CD4-positive, alpha-beta T cell treated with Interleukin-15 for 1 hour (primary cell): ENCODE results near the gene PREB.

Source experiments
- DNase-seq: peaks from one replicate; pipeline ENCODE4 v3.0.0-alpha.2; 2020

Gene PREB

DNA sequence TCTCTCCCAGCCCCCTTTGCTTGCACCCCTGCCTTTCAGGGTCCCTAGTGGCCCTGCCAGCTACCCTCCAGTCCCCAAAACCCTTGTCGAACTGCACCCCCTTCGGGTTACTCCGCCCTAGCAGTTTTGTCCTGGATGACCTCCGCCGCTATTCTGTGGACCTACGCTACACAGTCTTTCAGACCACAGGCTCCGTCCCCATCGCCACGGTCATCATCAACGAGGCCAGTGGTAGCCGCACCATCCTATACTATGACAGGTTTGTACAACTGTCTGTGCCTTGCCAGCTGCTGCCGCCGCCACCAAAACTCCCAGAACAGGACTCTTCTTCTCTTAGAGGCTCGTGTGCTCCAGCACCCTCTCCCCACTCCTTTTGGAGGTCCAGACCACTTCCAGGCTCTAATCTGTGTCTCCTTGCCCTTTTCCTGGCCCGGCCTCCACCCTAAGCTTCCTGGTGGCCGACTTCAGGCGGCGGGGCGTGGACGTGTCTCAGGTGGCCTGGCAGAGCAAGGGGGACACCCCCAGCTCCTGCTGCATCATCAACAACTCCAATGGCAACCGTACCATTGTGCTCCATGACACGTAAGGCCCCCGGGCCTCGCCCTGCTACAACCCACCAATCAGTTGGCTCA lies 40.0 kb downstream of the PREB start:
- no peak for DNase-seq

DNA sequence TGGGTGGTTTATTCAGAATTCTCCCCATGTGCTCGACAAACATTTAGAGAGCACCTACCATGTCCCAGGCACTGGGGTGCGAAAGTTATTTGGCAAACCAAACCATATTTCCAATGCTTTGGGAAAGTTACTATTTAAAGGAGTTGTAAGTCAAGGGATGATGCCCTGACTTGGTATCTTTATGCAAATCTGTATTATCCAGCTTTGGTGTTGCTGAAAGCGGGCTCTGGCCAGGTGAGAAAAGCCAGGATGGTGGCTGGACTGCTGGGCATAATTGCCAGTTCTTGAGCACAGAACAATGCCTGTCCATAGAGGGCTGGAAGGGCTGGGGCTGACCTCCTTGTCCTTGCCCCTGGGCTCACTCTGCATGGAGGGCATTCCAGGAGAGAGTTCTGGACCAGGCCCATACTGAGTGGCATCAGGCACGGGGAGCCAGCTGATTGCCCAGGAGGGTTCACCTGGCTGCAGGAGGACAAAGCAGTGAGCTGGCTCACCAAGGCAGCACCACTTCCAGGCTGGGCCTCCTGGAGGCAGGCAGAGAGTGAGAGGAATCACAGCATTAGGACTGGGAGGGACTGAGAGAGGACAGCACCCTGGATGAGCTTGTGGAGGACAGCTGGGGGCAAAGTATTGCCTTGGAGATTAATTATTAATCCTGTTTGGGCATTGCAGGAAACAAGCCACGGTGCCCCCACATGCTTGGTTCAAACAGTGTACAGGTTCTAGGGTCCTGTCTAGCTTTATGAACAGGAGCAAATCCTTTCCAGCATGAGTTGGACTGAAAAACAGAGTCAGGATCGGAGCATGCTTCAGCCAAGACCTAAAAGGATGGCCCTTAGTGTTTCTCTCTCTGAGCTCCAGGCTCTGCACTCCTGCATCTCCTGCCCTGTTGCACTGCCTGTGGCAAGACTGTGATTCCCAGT lies 40.7 kb downstream of the PREB start:
- no peak for DNase-seq

DNA sequence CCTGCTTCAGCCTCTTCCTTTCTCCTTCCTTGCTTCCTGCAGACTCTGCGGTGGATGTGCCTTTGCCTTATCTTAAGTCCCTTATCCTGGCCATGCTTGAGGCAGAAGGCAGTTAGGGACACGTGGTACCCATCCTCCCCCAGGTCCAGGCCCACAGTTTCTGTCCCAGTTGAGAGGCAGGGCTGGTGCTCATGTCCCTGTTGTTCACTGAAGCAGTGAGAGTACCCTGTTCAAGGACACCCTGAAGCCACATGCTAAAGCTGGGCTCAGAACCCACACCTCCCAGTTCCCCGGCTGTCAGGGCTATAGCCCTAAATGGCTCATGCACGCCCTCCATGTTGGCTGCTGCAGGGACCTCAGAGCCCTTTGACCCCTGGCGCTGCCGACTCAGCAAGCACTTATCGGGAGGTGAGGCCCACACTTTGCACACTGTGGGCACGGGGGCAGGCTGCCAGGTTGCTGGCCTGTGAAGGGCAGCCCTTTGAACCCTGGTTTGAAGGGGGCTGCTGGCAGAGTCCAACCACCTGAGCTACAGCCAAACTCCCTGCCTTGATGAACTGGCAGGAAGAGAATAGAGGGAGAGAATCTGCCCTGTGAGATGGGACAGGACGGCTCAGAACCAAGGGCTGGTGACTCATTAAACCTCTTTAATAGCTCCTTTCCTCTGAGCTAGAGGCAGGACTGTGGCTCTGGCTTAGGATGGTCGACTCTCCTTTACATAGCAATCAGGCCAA lies 41.6 kb downstream of the PREB start:
- DNase-seq: no peak

DNA sequence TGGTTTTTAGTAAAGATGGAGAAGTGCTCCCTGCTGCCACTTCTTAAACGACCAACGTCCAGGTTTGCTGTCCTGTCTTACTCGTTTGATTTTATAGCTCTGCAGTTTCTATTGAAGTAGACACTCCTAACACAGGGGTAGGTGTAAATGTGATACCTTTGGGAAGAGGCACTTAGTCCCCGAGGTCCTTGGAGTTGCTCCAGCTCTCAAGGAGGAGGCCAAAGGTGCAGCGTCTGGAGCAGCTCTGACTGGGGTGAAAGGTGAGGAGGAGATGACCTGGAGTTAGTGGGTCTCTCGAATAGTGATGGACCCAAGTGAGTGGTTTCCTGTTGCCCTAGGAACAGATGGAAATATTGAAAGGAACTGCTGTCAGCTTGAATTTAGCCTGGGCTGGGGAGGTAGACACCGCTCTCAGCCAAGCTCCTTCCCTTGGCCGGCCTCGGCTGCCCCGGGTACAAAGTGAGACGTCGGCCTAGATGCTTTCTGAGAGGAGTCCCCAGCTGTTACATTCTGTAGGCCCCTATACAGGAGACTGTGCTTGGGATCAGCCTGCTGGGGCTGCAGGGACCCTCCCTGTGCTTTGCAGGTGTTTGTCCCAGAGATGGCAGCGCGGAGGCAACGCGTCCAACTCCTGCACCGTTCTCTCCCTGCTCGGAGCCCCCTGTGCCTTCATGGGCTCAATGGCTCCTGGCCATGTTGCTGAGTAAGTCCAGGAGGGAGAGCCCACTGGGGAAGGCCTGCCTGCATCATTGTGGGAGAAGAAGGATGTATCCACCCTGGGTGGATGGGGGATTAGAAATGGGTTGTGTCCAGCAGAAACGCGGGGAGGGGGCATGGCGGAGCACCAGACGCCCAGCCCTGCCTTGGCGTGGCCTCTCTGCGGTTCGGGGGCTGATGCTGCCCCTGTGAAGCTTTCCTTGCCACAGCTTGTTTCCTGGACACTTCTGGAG lies 42.4 kb downstream of the PREB start:
- DNase-seq: no peak

- DNase-seq: no peak
Measured at GRCh38 chr2:27089111-27089954, 45.1 kb downstream of the PREB start.

DNA sequence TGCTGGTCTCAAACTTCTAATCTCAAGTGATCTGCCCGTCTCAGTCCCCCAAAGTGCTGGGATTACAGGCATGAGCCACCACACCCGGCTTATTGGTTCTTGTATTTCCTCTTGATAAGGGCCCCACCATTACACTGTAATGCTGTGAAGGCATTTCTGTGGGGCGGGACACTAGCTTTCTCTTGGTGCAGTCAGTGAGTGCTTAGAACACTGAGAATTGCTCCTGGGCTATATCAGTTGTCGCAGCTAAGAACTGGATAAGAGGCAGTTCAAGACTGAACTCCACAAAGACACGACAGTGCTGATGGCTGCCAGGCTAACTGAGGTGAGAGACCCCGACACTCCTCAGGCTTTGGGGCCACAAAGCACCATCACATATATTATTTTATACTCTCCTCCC lies 45.8 kb downstream of the PREB start:
- DNase-seq: no peak

GRCh38 chr2:27087823-27088410 lies 46.5 kb downstream of the PREB start:
- DNase-seq: no peak

DNA sequence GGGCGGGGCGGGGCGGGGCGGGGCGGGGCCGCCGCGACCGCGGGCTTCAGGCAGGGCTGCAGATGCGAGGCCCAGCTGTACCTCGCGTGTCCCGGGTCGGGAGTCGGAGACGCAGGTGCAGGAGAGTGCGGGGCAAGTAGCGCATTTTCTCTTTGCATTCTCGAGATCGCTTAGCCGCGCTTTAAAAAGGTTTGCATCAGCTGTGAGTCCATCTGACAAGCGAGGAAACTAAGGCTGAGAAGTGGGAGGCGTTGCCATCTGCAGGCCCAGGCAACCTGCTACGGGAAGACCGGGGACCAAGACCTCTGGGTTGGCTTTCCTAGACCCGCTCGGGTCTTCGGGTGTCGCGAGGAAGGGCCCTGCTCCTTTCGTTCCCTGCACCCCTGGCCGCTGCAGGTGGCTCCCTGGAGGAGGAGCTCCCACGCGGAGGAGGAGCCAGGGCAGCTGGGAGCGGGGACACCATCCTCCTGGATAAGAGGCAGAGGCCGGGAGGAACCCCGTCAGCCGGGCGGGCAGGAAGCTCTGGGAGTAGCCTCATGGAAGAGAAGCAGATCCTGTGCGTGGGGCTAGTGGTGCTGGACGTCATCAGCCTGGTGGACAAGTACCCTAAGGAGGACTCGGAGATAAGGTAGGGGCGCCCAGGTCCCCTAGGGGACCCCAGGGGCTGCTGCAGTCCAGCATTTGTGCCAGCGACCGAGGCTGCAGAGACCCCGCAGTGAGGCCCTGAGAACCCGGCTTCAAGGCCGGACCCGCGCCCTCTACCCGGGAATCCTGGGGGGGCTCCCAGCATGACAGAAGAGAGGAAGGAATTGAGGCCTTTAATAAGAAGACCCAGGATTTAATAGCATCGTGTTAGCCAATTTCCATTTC lies 47.5 kb downstream of the PREB start, which contains the start of gene KHK:
KHK (plus strand) TSS at position 49 of the 870 bp plus-strand sequence; CDS start at position 537, 488 bp downstream.
- DNase-seq: no peak

DNA sequence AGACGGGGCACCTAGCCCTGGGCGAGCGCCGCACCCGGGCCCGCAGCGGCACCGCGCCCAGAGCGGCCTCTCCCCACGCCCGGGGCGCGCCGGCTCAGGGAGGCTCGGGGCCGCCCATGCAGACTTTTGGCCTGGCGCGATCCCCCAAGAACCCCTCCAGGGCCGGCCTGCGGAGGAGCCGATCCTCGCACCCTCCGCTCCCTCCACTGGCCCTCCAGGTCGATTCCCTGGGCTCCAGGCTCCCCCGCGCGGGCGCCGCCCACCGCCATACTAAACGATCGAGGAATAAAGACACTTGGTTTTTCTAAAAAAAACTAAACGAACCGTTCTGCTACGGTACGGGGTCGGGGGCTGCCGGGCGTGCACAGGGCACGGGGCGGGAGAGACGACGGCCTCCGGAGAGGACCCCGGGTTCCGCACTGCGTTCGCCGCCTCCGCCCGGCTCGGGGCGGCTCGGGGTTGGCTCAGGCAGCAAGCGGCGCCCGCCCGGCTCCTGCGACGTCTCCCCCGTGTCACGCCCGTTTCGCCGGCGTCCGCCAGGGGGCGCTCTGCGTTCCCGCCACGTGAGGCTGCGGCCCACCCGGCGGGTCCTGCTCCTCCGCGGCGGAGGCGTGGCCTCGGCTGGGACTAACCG lies 48.2 kb downstream of the PREB start:
- peak; percentile 97 for DNase-seq

GRCh38 chr2:27085673-27086089 lies 48.8 kb downstream of the PREB start:
- DNase-seq: peak; percentile 36

GRCh38 chr2:27085062-27085672 lies 49.3 kb downstream of the PREB start:
- no peak for DNase-seq

GRCh38 chr2:27084297-27085061 lies 50.0 kb downstream of the PREB start:
- DNase-seq: no peak

GRCh38 chr2:27083410-27084296 lies 50.8 kb downstream of the PREB start:
- DNase-seq: no peak

DNA sequence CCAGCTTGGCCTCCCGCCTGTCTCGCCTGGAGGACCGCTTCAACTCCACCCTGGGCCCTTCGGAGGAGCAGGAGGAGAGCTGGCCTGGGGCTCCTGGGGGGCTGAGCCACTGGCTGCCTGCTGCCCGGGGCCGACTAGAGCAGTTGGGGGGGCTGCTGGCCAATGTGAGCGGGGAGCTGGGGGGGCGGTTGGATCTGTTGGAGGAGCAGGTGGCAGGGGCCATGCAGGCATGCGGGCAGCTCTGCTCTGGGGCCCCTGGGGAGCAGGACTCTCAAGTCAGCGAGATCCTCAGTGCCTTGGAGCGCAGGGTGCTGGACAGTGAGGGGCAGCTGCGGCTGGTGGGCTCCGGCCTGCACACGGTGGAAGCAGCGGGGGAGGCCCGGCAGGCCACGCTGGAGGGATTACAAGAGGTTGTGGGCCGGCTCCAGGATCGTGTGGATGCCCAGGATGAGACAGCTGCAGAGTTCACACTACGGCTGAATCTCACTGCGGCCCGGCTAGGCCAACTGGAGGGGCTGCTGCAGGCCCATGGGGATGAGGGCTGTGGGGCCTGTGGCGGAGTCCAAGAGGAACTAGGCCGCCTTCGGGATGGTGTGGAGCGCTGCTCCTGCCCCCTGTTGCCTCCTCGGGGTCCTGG lies 51.5 kb downstream of the PREB start:
- no peak for DNase-seq

DNA sequence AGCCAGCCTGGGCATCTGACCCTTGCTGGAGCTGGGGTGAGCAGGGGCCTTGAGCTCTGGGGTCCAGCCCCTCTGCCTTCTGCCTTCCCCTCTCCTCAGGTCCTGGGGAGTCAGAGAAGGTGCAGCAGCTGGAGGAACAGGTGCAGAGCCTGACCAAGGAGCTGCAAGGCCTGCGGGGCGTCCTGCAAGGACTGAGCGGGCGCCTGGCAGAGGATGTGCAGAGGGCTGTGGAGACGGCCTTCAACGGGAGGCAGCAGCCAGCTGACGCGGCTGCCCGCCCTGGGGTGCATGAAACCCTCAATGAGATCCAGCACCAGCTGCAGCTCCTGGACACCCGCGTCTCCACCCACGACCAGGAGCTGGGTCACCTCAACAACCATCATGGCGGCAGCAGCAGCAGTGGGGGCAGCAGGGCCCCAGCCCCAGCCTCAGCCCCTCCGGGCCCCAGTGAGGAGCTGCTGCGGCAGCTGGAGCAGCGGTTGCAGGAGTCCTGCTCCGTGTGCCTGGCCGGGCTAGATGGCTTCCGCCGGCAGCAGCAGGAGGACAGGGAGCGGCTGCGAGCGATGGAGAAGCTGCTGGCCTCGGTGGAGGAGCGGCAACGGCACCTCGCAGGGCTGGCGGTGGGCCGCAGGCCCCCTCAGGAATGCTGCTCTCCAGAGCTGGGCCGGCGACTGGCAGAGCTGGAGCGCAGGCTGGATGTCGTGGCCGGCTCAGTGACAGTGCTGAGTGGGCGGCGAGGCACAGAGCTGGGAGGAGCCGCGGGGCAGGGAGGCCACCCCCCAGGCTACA lies 52.3 kb downstream of the PREB start:
- no peak for DNase-seq
